Measurements from ENCODE around the gene CTF1.
"Not testable (repeated sequence)": the region's sequence is repeated elsewhere in the genome, so short reads cannot be mapped to it uniquely, and the experiment has no call there.

CTF1 gene

DNA sequence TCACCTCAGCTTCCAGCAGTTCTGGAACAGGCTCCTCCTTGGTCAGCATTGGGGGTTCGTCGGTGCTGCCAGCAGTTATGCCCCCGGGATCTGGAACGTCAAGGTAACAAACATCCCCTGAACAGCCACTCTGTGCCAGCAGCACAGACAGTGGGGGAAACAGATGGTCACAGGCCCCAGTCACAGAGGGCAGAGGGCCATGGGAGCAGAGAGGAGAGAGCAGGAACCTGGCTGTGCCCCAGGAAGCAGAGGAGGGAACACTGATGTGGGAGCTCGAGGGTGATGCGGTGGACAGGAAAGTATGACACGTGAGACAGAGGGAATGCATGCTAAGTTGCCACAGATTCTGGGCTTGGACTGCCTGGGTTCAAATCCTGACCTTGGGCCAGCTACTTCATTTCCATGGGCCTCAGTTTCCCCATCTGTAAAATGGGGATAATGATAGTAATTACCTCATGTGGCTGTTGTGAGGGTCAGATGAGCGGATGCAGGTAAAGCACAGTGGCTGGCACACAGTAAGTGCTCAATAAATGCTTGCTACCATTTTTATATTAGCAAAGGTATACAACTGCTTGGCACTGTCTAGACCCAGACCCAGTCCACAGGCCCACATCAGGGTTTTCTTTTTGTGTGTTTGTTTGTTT lies 7.4 kb upstream of the CTF1 start:
- DNase-seq = no peak
- ATAC-seq = no peak

DNA sequence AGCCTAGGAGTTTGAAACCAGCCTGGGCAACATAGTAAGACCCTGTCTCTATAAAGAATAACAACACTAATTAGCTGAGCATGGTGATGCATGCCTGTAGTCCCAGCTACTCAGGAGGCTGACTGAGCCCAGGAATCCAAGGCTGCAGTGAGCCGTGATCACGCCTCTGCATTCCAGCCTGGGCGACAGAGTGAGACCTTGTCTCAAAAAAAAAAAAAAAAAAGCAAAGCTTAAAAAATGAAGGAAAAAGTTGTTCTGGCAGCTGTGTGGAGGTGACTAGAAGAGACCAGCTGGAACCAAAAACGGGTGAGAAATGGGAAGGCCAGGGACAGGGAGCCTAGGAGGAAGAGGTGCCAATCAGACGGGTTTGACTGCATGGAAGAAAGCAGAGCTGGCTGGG lies 6.7 kb upstream of the CTF1 start:
- no peak for DNase-seq

DNA sequence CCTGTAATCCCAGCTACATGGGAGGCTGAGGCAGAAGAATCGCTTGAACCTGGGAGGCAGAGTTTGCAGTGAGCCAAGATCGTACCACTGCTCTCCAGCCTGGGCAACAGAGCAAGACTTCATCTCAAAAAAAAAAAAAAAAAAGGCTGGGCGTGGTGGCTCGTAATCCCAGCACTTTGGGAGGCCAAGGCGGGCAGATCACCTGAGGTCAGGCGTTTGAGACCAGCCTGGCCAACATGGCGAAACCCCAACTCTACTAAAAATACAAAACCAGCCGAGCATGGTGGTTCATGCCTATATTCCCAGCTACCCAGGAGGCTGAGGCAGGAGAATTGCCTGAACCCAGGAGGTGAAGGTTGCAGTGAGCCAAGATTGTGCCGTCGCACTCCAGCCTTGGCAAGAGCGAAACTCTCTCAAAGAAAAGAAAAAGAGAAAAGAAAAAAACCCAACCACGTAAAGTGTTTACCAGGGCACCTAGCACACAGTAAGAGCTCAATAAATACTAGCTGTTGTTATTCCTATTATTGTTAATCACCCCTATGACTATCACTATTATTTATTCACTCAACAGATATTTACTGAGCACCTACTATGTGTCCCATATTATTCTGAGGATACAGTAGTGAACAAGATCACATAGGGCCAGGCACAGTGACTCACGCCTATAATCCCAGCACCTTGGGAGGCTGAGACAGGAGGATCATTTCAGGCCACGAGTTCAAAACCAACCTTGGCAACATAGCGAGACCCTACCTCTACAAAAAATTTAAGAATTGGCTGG lies 5.2 kb upstream of the CTF1 start:
- not testable (repeated sequence) for ATAC-seq, DNase-seq

More for the DNA sequence above, 6.7 kb upstream of the CTF1 start:
- no peak for ATAC-seq

DNA sequence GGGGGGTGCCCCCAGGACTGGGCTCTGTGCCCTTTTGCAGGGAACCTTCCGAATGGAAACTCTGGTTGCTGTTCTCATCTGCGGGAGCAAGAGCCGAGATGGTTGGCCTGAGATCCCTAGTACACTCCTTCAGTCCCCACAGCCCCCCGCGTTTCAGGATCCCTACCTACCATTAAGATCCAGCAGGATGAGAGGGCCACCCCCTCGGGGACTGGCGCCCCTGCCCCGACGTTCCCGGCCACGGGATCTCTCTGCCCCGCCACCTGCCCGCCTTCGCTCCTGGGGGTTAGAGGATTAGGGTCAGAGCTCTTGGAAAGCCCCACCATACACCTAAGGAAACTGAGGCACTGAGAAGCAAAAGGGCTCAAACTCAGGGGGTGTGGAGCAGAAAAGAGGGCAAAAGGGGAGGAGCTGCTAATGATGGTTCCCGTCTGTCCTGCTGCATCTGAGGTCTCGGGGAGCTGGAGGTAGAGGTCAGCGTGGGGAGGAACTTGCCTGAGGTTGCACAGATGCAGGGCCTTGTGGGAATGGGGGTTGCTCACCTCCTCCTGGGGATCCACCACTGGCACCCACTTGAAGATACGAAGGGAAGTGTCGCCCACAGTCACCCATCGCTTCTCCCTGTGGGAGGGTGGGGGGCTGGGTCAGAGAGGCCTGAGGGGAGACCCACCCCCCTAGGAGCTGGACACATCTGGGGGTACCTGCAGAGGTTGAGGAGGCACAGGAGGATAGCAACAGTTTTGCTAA lies 3.6 kb upstream of the CTF1 start:
- ATAC-seq (no peak), DNase-seq (peak; percentile 19)

DNA sequence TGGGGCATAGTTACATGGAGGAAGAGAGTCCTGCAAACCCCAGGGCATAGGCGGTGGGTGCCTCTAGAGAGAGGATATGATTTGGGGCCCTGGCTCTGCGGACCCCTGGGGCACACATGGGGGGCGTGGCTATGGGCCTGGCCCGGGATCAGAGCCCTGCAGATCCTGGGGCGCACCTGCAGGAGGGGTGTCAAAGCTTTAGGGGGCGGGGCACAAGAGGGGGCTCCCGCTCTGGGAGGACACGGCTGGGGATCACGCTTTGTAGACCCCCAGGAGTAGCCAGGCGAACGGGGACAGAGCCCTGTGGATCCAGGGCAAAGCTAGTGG lies 3.0 kb upstream of the CTF1 start:
- peak; percentile 37 for DNase-seq
- ATAC-seq = peak; percentile 4

DNA sequence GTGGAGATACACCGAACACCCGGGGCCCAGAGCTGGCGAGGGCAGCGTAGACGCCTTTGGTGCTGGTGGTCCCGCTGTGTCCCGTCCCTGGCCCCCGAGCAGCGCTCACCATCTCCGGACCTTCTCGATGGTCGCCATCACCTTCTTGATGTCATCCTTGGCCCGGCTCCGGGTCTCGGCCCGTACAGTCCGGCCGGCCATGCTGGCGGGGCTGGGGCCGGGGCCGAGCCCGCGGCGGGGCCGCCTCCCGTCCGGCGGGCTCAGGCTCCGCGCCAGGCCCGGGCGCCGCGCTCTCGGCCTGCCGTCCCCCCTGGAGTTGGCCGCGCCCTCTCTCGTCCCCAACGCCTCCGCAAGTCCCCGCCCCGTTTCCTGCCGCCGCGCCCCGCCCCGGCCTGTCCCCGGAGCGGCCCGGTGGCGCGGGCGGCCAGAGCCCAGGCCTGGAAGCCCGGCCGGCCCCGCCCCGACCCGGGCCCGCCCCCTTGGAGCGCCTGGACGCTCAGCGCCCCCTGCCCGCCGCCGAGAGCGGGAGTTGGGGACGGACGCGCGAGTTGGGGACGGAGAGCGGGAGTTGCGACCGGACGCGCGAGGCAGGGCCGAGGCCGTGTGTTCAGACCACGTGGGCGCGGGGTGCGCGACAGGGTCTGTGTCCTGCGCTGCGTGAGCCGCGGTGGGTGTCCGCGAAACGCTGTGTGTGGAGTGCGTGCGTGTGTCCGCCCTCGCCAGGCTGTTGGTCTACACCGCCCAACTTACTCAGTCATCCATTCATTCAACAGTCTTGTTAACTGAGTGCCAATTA lies 2.5 kb upstream of the CTF1 start, which contains the start of gene BCL7C:
BCL7C (minus strand) TSS at position 334 of the 796 bp plus-strand sequence; CDS start at position 201, 133 bp downstream.
- peak; percentile 81 for ATAC-seq
- DNase-seq = peak; percentile 94

DNA sequence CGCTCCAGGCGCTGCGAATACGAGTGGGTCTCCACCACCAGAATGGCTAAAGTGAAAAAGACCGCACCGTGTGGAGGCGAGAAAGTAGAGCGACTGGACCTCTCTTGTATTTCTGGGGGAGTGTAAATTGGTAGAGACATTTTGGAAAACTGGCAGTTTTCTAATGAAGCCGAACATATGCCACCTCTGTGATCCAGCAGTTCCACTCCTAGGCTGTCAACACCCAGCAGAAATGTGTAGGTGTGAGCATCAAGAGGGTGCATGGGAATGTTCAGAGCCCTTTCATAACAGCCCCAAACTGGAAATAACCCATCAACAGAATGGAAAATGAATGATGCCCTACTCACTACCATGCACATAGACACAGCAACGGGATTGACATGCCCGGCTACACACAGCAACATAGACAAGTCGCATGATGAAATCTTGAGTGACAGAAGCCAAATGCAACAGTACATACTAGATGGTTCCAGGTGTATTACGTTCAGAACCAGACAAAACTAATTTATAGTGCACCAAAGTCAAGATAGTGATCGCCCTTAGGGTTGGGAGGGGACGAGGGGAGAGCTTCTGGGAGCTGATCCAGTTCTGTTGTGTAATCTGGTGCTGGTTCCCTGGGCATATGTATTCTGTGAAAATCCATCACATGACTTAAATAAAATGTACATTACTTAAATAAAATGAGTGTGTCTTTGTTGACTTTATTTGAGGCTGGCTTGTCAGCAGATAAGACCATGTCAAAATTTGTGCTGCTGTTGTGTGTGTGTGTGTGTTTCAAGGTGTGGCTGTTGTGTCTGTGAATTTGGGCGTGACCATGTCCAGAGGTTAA lies 1.7 kb upstream of the CTF1 start:
- no peak for ATAC-seq
- DNase-seq = no peak

DNA sequence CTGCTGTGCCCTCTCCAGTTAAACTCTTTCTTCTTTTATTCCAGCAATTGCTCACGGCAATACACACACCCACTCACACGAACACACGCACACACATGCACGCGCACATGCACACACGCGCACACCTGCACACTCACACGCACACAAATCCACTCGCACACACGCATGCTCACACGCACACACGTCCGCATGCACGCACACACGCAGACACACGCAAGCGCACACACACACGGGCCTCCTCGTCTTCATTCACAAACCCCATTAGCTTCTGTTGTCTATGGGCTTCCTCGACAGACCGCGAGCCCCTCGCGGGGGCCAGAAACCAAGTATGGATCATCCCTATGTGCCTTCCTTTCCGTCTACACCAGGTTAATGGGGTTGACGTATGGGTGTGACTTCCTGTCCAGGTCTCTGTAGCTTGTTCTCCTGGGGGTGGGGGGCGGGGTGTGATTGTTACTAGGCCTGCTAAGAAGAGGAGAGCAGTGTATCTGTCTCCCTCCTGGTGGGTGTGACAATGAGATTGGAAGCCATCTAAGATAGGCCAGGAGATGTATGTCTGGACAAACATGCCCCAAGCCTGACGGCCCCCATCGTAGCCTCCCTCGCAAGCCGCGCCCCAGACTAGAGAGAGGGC lies 670 bp upstream of the CTF1 start:
- DNase-seq (no peak), ATAC-seq (no peak)

DNA sequence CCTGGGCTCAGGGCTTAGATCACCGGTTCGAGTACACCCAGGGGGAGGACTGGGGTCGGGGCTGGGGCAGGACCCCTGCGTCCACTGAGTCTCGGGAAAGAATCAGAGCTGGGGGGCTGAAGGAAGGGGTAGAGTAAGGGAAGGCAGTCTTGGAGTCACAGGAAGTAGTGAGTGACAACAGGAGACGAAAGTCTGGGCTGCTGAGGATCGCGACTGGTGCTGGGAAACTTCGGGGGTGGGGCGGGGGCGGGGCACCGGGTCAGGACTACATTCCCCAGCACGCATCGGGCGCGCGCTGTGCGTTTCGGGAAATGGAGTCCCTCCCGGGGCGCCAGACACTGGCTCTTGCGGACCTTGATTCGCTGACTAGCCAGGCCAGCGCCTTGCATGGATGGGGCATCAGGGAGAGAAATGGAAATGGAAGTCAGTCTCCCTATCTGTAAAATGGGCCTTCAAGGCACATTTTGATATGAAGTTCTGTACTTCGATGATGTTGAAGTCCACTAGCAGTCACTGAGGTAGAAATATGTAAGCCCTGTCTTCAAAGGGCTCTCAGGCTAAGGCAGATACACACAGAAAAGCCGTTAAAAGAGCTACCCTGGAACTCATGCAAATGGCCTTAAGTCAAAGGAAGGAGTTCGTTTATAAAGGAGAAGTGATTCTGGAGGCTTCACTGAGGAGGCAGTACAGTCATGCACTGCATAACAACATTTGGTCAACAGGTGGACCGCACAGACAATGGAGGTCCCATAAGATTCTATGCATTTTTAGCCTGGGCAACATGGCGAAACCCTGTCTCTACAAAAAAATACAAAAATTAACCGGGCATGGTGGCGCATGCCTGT lies 697 bp downstream of the CTF1 start:
- DNase-seq (peak; percentile 86), ATAC-seq (peak; percentile 68)

DNA sequence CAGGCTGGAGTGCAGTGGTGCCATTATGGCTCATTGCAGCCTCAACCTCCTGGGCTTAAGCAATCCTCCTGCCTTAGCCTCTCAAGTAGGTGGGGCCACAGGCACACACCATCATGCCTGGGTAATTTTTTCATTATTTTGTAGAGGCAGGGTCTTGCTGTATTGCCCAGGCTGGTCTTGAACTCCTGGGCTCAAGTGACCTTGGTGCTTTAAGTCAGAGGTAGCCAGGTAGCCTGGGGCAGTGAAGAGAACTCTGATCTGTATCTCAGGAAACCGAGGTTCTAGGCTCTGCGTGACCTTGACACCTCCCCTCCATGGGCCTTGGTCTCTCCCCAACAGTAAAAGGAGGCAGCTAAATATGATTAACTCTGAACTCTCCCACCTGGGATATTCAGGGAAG lies 3.4 kb downstream of the CTF1 start:
- no peak for ATAC-seq
- DNase-seq = no peak

DNA sequence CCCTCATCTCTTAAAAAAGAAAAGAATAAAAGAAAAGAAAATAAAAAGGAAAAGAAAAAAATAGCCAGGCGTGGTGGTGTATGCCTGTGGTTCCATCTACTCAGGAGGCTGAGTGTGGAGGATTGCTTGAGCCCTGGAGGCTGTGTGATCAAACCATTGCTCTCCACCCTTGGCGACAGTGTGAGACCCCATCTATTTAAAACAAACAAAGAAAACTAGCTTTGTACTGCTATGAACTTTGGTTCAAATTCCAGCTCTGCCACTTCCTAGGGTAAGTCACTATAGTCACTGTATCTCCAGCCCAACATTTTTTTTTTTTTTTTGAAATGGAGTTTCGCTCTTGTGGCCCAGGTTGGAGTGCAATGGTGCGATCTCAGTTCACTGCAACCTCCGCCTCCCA lies 4.2 kb downstream of the CTF1 start:
- no peak for ATAC-seq
- no peak for DNase-seq

DNA sequence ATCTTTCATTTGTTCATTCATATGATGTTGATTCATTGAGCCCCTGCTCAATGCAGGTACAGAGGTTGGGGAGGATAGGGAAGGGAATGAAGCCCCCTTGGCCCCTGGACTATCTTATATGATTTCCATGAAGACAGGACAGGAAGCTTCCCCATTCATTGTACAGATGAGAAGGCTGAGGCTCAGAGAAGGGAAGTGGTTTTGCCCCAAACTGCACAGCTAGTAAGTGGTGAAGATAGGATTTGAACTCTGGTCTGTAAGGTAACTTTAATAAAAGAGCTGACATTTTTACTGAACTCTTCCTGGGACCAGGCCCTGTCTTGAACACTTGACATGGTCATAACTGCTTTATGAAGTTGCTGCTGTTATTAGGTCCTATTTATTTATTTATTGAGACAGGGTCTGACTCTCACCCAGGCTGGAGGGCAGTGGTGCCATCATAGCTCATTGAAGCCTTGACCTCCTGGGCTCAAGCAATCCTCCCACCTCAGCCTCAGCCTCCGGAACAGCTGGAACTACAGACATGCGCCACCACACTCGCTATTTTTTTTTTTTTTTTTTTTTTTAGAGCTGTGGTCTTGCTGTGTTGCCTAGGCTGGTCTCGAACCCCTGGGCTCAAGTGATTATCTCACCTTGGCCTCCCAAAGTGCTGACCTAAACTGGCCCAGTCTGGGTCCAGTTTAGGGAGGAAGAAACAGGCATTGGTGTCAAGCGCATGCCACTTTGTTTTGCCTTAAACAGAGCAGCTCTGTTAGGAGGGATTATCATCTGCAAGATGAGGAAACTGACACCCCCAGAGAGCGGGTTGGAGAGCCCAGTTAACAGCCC lies 5.0 kb downstream of the CTF1 start:
- ATAC-seq = no peak

DNA sequence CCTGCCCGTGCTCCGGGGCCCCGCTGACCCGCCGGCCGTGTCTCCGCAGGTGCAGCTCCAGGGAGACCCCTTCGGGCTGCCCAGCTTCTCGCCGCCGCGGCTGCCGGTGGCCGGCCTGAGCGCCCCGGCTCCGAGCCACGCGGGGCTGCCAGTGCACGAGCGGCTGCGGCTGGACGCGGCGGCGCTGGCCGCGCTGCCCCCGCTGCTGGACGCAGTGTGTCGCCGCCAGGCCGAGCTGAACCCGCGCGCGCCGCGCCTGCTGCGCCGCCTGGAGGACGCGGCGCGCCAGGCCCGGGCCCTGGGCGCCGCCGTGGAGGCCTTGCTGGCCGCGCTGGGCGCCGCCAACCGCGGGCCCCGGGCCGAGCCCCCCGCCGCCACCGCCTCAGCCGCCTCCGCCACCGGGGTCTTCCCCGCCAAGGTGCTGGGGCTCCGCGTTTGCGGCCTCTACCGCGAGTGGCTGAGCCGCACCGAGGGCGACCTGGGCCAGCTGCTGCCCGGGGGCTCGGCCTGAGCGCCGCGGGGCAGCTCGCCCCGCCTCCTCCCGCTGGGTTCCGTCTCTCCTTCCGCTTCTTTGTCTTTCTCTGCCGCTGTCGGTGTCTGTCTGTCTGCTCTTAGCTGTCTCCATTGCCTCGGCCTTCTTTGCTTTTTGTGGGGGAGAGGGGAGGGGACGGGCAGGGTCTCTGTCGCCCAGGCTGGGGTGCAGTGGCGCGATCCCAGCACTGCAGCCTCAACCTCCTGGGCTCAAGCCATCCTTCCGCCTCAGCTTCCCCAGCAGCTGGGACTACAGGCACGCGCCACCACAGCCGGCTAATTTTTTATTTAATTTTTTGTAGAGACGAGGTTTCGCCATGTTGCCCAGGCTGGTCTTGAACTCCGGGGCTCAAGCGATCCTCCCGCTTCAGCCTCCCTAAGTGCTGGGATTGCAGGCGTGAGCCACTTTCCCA lies 5.9 kb downstream of the CTF1 start:
- peak; percentile 72 for DNase-seq
- peak; percentile 82 for ATAC-seq

More for the DNA sequence above, 5.0 kb downstream of the CTF1 start:
- DNase-seq = no peak

DNA sequence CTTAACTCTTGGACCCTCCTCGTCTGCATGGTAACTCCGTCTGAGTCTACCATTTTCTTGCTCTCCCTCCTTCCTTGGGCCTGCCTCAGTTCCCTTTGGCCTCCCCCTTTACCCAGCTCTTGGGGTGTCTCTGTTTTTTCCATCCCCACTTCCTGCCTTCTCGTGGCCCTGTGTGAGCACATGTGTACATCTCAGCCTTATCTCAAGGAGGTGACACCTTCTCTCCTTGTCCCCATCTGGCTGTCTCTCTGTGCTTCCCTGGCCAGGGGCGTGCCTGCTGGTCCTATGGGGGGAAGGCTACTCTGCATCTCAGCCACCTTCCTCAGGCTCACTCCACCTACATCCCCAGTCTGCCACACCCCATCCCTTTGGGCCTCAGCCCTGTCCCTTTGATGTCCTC lies 6.6 kb downstream of the CTF1 start:
- DNase-seq (no peak), ATAC-seq (peak; percentile 41)

DNA sequence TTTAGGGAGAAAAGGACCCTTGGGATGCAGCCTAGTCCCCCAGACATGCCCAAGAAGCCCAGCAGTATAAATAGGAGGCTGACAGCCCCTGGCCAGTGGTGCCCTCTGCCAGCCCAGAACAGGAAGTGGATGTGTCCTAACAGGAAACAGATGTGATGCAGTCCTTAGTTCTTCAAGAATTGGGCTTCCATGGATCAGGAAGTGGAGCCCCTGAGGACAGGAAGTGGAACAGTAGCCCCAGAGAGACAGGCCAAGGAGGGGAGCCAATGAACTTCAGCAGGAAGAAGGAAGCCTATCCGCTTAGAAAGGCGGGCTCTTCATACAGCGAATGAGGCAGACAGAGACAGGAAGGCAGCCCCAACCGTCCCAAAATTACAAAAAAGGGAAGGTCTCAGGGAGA lies 7.2 kb downstream of the CTF1 start:
- no peak for ATAC-seq

DNA sequence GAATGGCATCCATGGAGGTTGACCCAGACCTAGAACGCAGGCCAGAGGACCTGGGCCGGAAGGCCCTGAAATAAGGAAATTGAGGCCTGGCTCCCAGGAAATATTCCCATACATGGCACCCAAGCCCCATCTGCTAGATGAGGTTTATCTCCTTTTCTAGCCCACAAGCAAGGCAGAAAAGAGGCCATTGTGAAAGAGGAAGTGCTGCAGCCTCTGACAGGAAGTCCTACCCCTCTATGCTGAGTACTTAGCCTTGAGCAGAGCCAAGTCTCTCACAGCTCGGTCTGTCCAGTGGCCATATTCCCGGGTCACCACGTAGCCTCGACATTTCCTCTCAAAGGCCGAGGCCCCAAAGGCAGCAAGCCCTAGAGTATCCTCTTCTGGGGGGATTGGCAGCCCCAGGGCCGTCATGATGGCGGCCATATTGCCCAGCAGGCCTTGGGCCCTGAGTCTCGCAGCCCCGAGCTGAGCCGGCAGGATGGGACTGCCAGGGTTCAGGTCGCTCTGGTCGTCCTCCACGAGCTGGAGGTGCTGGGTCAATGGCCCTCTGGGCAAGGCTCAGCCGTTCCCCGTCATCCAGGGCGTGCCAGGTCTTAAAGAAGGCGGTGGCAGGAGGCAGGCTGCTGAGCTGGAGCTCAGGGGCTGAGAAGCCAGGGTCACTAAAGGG lies 7.8 kb downstream of the CTF1 start:
- no peak for DNase-seq

More for the DNA sequence above, 7.2 kb downstream of the CTF1 start:
- DNase-seq = no peak

DNA sequence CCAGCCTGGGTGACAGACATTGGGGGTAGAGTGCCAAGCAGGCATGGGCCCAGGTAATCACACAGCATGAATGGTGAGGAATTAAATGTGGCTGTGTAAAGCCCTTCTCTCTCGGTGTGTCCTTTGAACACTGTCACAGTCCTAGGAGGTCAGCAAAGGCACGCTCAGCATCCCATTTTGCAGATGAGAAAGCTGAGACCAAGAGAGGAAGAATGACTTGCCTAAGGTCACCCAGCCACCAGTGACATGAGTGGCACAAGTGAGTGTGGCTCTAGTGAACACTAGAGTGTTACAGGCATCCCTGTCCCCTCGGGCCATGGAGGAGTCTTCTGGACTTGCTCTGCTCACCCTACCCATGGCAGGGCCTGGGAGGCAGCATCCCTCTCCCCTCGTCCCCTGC lies 10.7 kb downstream of the CTF1 start:
- DNase-seq (no peak), ATAC-seq (no peak)

More for the DNA sequence above, 7.8 kb downstream of the CTF1 start:
- no peak for ATAC-seq
